Astrocyte of the hippocampus (primary cell): ENCODE measurements around the gene GALNTL6.

Experiments used
- DNase-seq: peaks from one replicate; pipeline ENCODE4 v3.0.0; 2011; ENCODE audit warnings: low read depth, low spot score

GALNTL6 gene

GRCh38 chr4:173056271-173056670, 1243.1 kb downstream of the GALNTL6 start:
- no peak for DNase-seq

- DNase-seq = no peak
Observed at GRCh38 chr4:173056710-173057109, 1243.5 kb downstream of the GALNTL6 start.

GRCh38 chr4:173057442-173057841, 1244.2 kb downstream of the GALNTL6 start:
- DNase-seq = no peak

- DNase-seq = peak; percentile 24
Observed at GRCh38 chr4:173057901-173058300, 1244.7 kb downstream of the GALNTL6 start.

GRCh38 chr4:173061160-173061559, 1248.0 kb downstream of the GALNTL6 start:
- DNase-seq = no peak

GRCh38 chr4:173073939-173074500, 1260.8 kb downstream of the GALNTL6 start:
- no peak for DNase-seq

GRCh38 chr4:173074501-173074946, 1261.3 kb downstream of the GALNTL6 start:
- peak; percentile 89 for DNase-seq

- DNase-seq = peak; percentile 29
Observed at GRCh38 chr4:173076903-173077634, 1263.9 kb downstream of the GALNTL6 start.

GRCh38 chr4:173088144-173088543, 1274.9 kb downstream of the GALNTL6 start:
- DNase-seq = no peak
